ENCODE data around the gene NAV3. TPM values are rescaled to one million over a fixed set of nuclear protein-coding genes. Genes with fewer than 3 reads are reported as not detected.

NAV3 gene
- polyA plus RNA-seq, 6 donors from 2014 or later = not detected

- ATAC-seq (ENCODE audit: low read depth in 2 of 2) (no peak), DNase-seq (no peak)
- Mint-ChIP-seq H3K27ac (no peak overlapping the region), H3K27me3 (no peaks in the 10 kb centered on the region), H3K9me3 (peaks cover 0 to 5% (median 2%) of the 10 kb centered on the region in 7 donors), H3K4me3 (no peak overlapping the region), H3K36me3 (no peaks in the 10 kb centered on the region), H3K4me1 (no peaks in the 10 kb centered on the region)
These were observed 119.2 kb downstream of the NAV3 start for GRCh38 chr12:77949943-77950342.

GRCh38 chr12:77953528-77954205, 123.0 kb downstream of the NAV3 start:
- Mint-ChIP-seq H3K36me3 (no peaks in the 10 kb centered on the region), H3K27ac (no peak overlapping the region), H3K4me3 (no peak overlapping the region), H3K27me3 (no peaks in the 10 kb centered on the region), H3K4me1 (no peaks in the 10 kb centered on the region), H3K9me3 (peaks cover 0 to 5% (median 2%) of the 10 kb centered on the region in 7 donors)
- DNase-seq = no peak
- no peak for ATAC-seq (ENCODE audit: low read depth in 2 of 2)

GRCh38 chr12:77954206-77954555, 123.5 kb downstream of the NAV3 start:
- DNase-seq = no peak
- H3K36me3 Mint-ChIP-seq = no peaks in the 10 kb centered on the region
- H3K27ac Mint-ChIP-seq = no peak overlapping the region
- peaks cover 0 to 5% (median 2%) of the 10 kb centered on the region in 7 donors for H3K9me3 Mint-ChIP-seq
- ATAC-seq (ENCODE audit: low read depth in 2 of 2) = no peak
- H3K4me3 Mint-ChIP-seq = no peak overlapping the region
- no peaks in the 10 kb centered on the region for H3K4me1 Mint-ChIP-seq
- no peaks in the 10 kb centered on the region for H3K27me3 Mint-ChIP-seq

- ATAC-seq (ENCODE audit: low read depth in 2 of 2) (no peak), DNase-seq (no peak)
- no peaks in the 10 kb centered on the region for H3K36me3 Mint-ChIP-seq
- no peaks in the 10 kb centered on the region for H3K27me3 Mint-ChIP-seq
- no peak overlapping the region for H3K4me3 Mint-ChIP-seq
- H3K4me1 Mint-ChIP-seq = no peaks in the 10 kb centered on the region
- no peak overlapping the region for H3K27ac Mint-ChIP-seq
- H3K9me3 Mint-ChIP-seq = peaks cover 0 to 3% (median 2%) of the 10 kb centered on the region in 7 donors
These were observed 126.4 kb downstream of the NAV3 start for GRCh38 chr12:77957062-77957461.

- Mint-ChIP-seq H3K36me3 (no peaks in the 10 kb centered on the region), H3K9me3 (peaks cover 0 to 8% (median 0%) of the 10 kb centered on the region in 7 donors), H3K4me3 (no peak overlapping the region), H3K27me3 (no peaks in the 10 kb centered on the region), H3K27ac (no peak overlapping the region), H3K4me1 (no peaks in the 10 kb centered on the region)
- ATAC-seq (ENCODE audit: low read depth in 2 of 2) (no peak), DNase-seq (no peak)
These were observed 133.0 kb downstream of the NAV3 start for GRCh38 chr12:77963576-77964178.

GRCh38 chr12:77965790-77966189, 135.1 kb downstream of the NAV3 start:
- Mint-ChIP-seq H3K4me1 (no peaks in the 10 kb centered on the region), H3K27me3 (no peaks in the 10 kb centered on the region)

GRCh38 chr12:77968021-77968420, 137.3 kb downstream of the NAV3 start:
- Mint-ChIP-seq H3K27me3 (no peaks in the 10 kb centered on the region), H3K9me3 (peaks cover 0 to 2% (median 0%) of the 10 kb centered on the region in 7 donors), H3K36me3 (no peaks in the 10 kb centered on the region), H3K4me3 (no peak overlapping the region), H3K4me1 (no peaks in the 10 kb centered on the region), H3K27ac (no peak overlapping the region)
- ATAC-seq (ENCODE audit: low read depth in 2 of 2) (no peak), DNase-seq (no peak)

More at GRCh38 chr12:77965790-77966189, 135.1 kb downstream of the NAV3 start:
- no peak overlapping the region for H3K4me3 Mint-ChIP-seq
- peaks cover 0 to 8% (median 0%) of the 10 kb centered on the region in 7 donors for H3K9me3 Mint-ChIP-seq
- no peak overlapping the region for H3K27ac Mint-ChIP-seq
- ATAC-seq (ENCODE audit: low read depth in 2 of 2) = no peak
- no peak for DNase-seq
- no peaks in the 10 kb centered on the region for H3K36me3 Mint-ChIP-seq

GRCh38 chr12:77968571-77968970, 137.9 kb downstream of the NAV3 start:
- H3K4me3 Mint-ChIP-seq = no peak overlapping the region
- DNase-seq (no peak), ATAC-seq (ENCODE audit: low read depth in 2 of 2) (no peak)

GRCh38 chr12:77973579-77973978, 142.9 kb downstream of the NAV3 start:
- Mint-ChIP-seq H3K27me3 (no peaks in the 10 kb centered on the region), H3K36me3 (no peaks in the 10 kb centered on the region), H3K27ac (no peak overlapping the region), H3K4me3 (no peak overlapping the region), H3K9me3 (peaks cover 0 to 2% (median 0%) of the 10 kb centered on the region in 7 donors), H3K4me1 (no peaks in the 10 kb centered on the region)
- DNase-seq = no peak
- ATAC-seq (ENCODE audit: low read depth in 2 of 2) = no peak

More at GRCh38 chr12:77968571-77968970, 137.9 kb downstream of the NAV3 start:
- peaks cover 0 to 2% (median 0%) of the 10 kb centered on the region in 7 donors for H3K9me3 Mint-ChIP-seq
- no peak overlapping the region for H3K27ac Mint-ChIP-seq
- no peaks in the 10 kb centered on the region for H3K36me3 Mint-ChIP-seq
- no peaks in the 10 kb centered on the region for H3K4me1 Mint-ChIP-seq
- no peaks in the 10 kb centered on the region for H3K27me3 Mint-ChIP-seq

GRCh38 chr12:77974645-77975044, 144.0 kb downstream of the NAV3 start:
- H3K4me1 Mint-ChIP-seq = no peaks in the 10 kb centered on the region
- no peaks in the 10 kb centered on the region for H3K36me3 Mint-ChIP-seq
- no peaks in the 10 kb centered on the region for H3K9me3 Mint-ChIP-seq
- no peaks in the 10 kb centered on the region for H3K27me3 Mint-ChIP-seq
- no peak overlapping the region for H3K4me3 Mint-ChIP-seq
- DNase-seq (no peak), ATAC-seq (ENCODE audit: low read depth in 2 of 2) (no peak)
- no peak overlapping the region for H3K27ac Mint-ChIP-seq

GRCh38 chr12:77979597-77980250, 149.0 kb downstream of the NAV3 start:
- no peak for ATAC-seq (ENCODE audit: low read depth in 2 of 2)
- no peaks in the 10 kb centered on the region for H3K27me3 Mint-ChIP-seq
- no peak for DNase-seq
- peak overlapping the region in 1 of 6 donors; percentile 6 for H3K27ac Mint-ChIP-seq
- H3K4me3 Mint-ChIP-seq = no peak overlapping the region
- no peaks in the 10 kb centered on the region for H3K9me3 Mint-ChIP-seq
- no peaks in the 10 kb centered on the region for H3K36me3 Mint-ChIP-seq
- H3K4me1 Mint-ChIP-seq = no peaks in the 10 kb centered on the region

GRCh38 chr12:77980782-77981181, 150.1 kb downstream of the NAV3 start:
- H3K27ac Mint-ChIP-seq = no peak overlapping the region
- no peak for ATAC-seq (ENCODE audit: low read depth in 2 of 2)
- H3K4me3 Mint-ChIP-seq = no peak overlapping the region
- no peaks in the 10 kb centered on the region for H3K27me3 Mint-ChIP-seq
- H3K36me3 Mint-ChIP-seq = no peaks in the 10 kb centered on the region
- no peaks in the 10 kb centered on the region for H3K4me1 Mint-ChIP-seq
- no peaks in the 10 kb centered on the region for H3K9me3 Mint-ChIP-seq
- DNase-seq = no peak

GRCh38 chr12:77983859-77984258, 153.2 kb downstream of the NAV3 start:
- Mint-ChIP-seq H3K4me3 (no peak overlapping the region), H3K9me3 (no peaks in the 10 kb centered on the region), H3K27me3 (peaks cover 0 to 7% (median 0%) of the 10 kb centered on the region in 3 donors), H3K27ac (no peak overlapping the region), H3K4me1 (no peaks in the 10 kb centered on the region), H3K36me3 (no peaks in the 10 kb centered on the region)
- DNase-seq (no peak), ATAC-seq (ENCODE audit: low read depth in 2 of 2) (no peak)

GRCh38 chr12:77992760-77993159, 162.1 kb downstream of the NAV3 start:
- no peaks in the 10 kb centered on the region for H3K36me3 Mint-ChIP-seq
- peaks cover 0 to 5% (median 3%) of the 10 kb centered on the region in 7 donors for H3K9me3 Mint-ChIP-seq
- no peak for ATAC-seq (ENCODE audit: low read depth in 2 of 2)
- peaks cover 0 to 5% (median 0%) of the 10 kb centered on the region in 3 donors for H3K27me3 Mint-ChIP-seq
- DNase-seq = no peak
- H3K27ac Mint-ChIP-seq = no peak overlapping the region
- H3K4me1 Mint-ChIP-seq = no peaks in the 10 kb centered on the region
- H3K4me3 Mint-ChIP-seq = no peak overlapping the region
